GM19238 (cell line): ENCODE data around the gene KRT15.
A peak's percentile ranks its signal among the peaks of the same experiment; 100 is the strongest.

Source experiments
- DNase-seq: peaks from one replicate; pipeline ENCODE4 v3.0.0; 2011; ENCODE audit warnings: low spot score; ENCODE audit not compliant: insufficient read length

Gene KRT15

DNA sequence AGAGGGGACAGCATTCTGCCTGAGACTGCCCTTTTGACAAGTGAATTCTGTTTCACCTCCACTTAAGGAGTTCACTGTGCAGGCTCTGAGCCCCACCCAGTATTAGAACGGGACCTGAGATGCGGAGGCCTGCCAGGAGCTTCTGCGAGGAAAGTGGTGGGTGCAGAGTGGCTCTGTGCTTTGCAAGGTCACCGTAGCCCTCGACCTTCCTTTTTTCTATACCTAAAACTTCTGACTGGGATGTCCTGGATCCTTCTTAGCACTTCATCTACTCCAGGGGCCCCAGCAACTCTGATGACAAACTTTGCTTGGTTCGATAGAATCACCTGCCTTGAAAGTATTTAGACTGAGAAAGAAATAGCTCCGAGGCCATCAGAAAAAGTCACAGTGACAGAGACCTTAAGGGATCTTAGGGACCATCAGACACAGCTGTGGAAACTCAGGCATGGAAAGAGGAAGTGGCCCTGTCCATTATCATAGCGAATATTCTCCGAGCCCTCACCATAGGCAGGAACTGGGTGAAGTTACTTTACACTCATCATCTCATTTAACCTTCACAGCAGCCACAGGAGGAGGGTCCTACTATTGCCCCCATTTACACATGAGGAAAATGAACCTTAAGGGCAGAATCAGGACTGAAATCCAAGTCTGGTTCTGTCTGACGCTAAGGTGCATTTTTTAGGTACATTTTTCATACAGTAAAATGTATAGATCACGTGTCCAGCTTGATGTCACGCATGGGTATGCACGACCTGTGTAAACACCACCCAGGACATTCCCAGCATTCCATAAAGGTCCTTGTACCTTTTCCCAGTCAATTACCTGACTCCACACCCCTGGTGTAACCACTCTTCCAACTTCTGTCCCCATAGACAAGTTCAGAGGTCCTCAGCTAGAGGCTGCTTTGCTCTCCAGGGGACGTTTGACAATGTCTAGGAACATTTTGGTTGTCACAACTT is 12.6 kb downstream of the KRT15 start:
- DNase-seq: no peak

GRCh38 chr17:41505007-41505808 is 13.5 kb downstream of the KRT15 start, which contains the start of gene KRT13:
Gene KRT13, minus strand, starts transcription at chr17:41505612. Its CDS starts 62 bp downstream, at chr17:41505550.
- DNase-seq: no peak

GRCh38 chr17:41504246-41504977 is 14.3 kb downstream of the KRT15 start:
- DNase-seq: no peak

- DNase-seq: no peak
Observed at GRCh38 chr17:41503202-41503601, 15.5 kb downstream of the KRT15 start.

DNA sequence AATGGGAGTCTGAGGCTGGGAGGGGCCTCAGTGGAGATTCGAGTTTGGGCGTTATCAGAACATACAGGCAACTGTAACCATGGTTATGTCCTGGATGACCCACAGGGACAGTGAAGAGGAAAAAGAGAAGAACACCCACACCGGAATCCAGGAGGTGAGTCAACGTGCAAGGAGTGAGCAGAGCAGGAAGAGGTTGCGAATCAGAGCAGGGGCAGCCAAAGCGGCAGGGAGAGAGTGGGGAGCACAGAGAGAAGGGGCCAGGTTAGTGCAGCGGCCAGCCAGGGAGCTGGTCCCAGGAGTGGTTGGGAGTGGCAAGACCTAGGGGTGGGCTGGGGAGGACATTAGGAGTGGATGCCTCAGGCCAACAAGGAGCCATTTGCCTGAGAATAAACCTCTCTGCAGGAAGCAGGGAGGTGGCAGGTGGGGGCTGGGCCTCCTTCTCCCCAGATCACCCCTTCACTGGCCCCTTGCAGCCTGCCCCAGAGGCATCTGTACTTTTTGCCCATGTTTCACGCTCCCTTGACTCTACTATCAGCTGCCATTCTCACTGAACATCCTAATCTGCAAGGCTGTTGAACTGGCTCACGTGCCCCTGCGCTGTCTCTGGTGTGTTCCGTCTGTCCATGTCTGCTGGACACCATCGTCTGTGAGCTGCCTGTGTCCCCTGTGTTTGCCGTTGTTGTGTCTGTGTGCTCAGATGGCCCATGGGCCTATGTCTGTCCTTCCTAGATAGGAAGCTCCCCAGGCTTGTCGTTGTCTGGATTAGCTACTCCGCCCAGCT is 18.4 kb downstream of the KRT15 start:
- no peak for DNase-seq

- DNase-seq: no peak
Observed at GRCh38 chr17:41499714-41500113, 19.0 kb downstream of the KRT15 start.

DNA sequence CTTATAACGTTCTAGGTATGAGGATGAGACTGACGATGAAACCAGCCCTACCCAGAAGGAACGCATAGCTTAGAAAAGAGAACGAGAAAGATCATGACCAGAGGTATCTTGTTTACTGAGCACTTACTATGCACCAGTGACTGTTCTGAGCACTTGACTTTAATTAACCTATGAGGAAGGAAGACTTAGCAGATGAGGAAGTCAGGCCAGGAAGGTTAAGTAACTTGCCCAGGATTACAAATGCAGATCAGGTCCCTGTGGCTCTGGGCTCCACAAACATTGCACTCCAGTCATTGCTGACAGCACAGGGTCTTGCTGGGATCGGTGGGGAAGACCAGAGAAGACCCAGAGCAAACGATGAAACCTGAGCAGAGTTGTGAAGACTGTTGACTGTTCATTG is 20.4 kb downstream of the KRT15 start:
- no peak for DNase-seq

- DNase-seq: peak; percentile 72
Observed at GRCh38 chr17:41496803-41497484, 21.7 kb downstream of the KRT15 start.

- DNase-seq: no peak
Observed at GRCh38 chr17:41494524-41494923, 24.2 kb downstream of the KRT15 start.

DNA sequence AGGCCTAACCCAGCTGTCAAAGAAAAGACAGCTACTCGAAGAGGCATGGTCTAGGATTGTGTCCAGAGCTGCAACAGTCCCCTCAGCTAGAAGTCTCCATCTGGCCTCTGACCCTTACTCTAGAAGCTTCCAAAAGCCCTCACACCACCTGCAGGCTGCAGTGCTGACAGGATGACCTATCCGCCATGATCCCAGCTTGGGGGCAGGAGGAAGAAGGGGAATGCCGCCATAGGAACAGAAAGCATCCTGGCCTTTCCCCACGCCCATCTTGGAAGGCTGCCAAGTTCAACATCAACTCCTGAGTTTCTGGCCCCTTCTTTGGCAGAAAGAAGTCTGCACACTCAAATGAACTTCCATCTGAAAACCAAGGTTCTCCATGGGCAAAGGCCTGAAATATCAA is 25.9 kb downstream of the KRT15 start:
- no peak for DNase-seq

DNA sequence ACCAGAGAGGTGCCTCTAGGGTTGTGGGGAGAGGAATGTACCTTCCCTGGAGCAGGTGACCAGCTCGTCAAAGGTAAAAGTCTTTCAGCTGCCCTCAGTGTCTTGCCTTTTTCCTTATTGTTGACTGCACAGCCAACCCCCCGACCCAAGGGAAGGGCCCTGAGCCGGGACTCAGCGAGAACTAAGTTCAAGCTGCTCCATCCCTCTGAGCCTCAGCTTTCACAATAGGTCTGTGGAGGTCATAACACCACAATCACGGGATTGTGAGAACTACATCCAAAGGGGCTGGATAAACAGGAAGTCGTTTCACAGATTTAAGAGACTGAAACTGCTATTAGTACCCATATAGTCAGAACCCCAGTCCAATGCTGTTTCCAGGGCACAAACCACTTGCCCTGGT is 26.3 kb downstream of the KRT15 start:
- DNase-seq: no peak

DNA sequence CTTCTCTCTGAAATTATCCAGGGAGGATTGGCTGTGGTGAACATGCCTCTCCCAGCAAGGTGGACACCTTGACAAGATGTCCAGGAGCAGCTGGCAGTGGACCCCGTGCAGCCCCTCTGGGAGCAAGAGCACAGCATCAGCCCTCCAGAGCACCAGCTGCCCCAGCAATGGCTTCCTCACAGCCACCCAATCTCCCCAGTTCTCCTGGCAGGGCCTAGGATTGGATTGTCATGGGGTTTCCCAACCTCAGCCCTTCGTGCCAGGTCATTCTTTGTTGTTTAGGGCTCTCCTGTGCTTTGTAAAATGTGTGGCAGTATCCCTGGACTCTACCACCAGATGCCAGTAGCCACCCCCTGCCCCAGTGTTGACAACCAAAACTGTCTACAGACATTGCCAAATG is 27.2 kb downstream of the KRT15 start:
- no peak for DNase-seq

- no peak for DNase-seq
Observed at GRCh38 chr17:41490000-41490990, 28.4 kb downstream of the KRT15 start.

GRCh38 chr17:41489531-41489930 is 29.2 kb downstream of the KRT15 start, which contains the start of gene KRT36:
Gene KRT36, minus strand, starts transcription at chr17:41489910. Its CDS starts 46 bp downstream, at chr17:41489864.
- DNase-seq: no peak

DNA sequence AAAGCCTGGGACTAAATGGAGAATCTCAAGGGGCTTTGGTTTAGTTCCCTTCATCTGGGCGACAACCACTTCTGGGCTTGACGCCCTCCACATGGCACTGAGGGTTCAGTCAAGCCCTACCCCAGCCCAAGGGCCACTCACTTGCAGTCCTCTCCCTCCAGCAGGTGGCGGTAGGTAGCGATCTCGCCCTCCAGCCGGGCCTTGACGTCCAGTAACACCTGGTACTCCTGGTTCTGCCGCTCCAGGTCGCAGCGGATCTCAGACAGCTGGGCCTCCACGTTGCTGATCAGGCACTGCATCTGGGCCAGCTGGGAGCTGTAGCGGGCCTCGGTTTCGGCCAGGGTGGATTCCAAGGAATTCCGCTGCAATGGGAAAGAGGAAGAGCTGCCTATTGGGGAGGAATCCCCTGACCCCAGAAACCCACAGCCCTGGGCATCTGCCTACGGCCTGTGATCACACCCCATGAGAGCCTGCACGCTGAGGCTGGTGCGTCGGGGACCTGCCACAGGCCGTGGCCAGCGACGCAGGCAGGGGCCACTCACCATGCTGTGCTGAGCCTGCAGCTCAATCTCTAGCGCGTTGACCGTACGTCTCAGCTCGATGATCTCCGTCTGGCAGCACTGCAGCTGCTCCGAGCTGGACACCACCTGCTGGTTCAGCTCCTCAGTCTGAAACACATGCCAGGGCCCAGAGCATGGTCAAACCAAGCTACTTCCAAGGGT is 31.7 kb downstream of the KRT15 start:
- no peak for DNase-seq

- DNase-seq: no peak
Observed at GRCh38 chr17:41486316-41486715, 32.4 kb downstream of the KRT15 start.

GRCh38 chr17:41484920-41485904 is 33.5 kb downstream of the KRT15 start:
- DNase-seq: no peak
